Common myeloid progenitor, CD34-positive (primary cell): ENCODE data around the gene PHKB.
A peak's percentile ranks its signal among the peaks of the same experiment; 100 is the strongest.
"Not testable (repeated sequence)": the region's sequence is repeated elsewhere in the genome, so short reads cannot be mapped to it uniquely, and the experiment has no call there.

Experiments used
- CTCF ChIA-PET: fragments of 350-600 bp; sonication (Branson Sonifier 250); formaldehyde crosslinking; loops from one replicate; lab custom pipeline; 2021; ENCODE audit warnings: antibody characterized with exemption; lab: Charles Lee
- POLR2A ChIA-PET: fragments of 350-600 bp; sonication (Branson Sonifier 250); formaldehyde crosslinking; loops from one replicate; lab custom pipeline; 2021; ENCODE audit warnings: antibody characterized with exemption; lab: Charles Lee
- DNase-seq, 3 donors: peaks; one replicate each; pipeline versions ENCODE4 v3.0.0 to v3.0.0-alpha.2; 2013
- H3K27ac ChIP-seq, 2 experiments: 1 replicate in 1 of 2; 2 replicates in 1 of 2; pipeline ENCODE4 v1.7.0; 2013; ENCODE audit warnings: inconsistent platforms in 2 of 2, low read length in 2 of 2, mild to moderate bottlenecking in 2 of 2, low read depth in 1 of 2, moderate library complexity in 1 of 2; ENCODE audit not compliant: severe bottlenecking in 2 of 2, insufficient read depth in 1 of 2, poor library complexity in 1 of 2
- H3K27me3 ChIP-seq, 5 experiments: replicated peaks in 2 of 5; 1 replicate in 3 of 5; 2 replicates in 2 of 5; pipeline versions ENCODE4 v1.6.1 to v1.7.0; 2013; ENCODE audit warnings: low read length in 4 of 5, mild to moderate bottlenecking in 2 of 5, moderate library complexity in 2 of 5, inconsistent platforms in 1 of 5; ENCODE audit not compliant: insufficient read depth in 5 of 5, control insufficient read depth in 4 of 5
- H3K36me3 ChIP-seq, 4 experiments: 1 replicate in 2 of 4; 2 replicates in 2 of 4; pipeline versions ENCODE4 v1.6.1 to v1.7.0; 2013; ENCODE audit warnings: low read length in 3 of 4, control low read depth in 1 of 4, mild to moderate bottlenecking in 1 of 4; ENCODE audit not compliant: control insufficient read depth in 4 of 4, insufficient read depth in 4 of 4
- H3K4me1 ChIP-seq, 4 experiments: 1 replicate in 3 of 4; 2 replicates in 1 of 4; pipeline versions ENCODE4 v1.6.1 to v1.7.1; 2013; ENCODE audit warnings: low read length in 3 of 4, mild to moderate bottlenecking in 3 of 4, control low read depth in 1 of 4, inconsistent platforms in 1 of 4, moderate library complexity in 1 of 4; ENCODE audit not compliant: control insufficient read depth in 4 of 4, insufficient read depth in 4 of 4; ENCODE audit errors: control extremely low read depth in 1 of 4
- H3K4me3 ChIP-seq, 7 experiments: 1 replicate in 4 of 7; 2 replicates in 3 of 7; pipeline versions ENCODE4 v1.5.1 to v1.7.0; 2013; ENCODE audit warnings: mild to moderate bottlenecking in 7 of 7, low read length in 6 of 7, moderate library complexity in 6 of 7, inconsistent platforms in 2 of 7, low read depth in 2 of 7, control low read depth in 1 of 7; ENCODE audit not compliant: insufficient read depth in 4 of 7, control insufficient read depth in 1 of 7; ENCODE audit errors: extremely low read depth in 1 of 7
- H3K9me3 ChIP-seq, 5 experiments: 1 replicate in 4 of 5; 2 replicates in 1 of 5; pipeline versions ENCODE4 v1.6.1 to v1.7.1; 2013; ENCODE audit warnings: low read length in 4 of 5, mild to moderate bottlenecking in 2 of 5, inconsistent platforms in 1 of 5, low read depth in 1 of 5, moderate library complexity in 1 of 5; ENCODE audit not compliant: control insufficient read depth in 4 of 5, insufficient read depth in 2 of 5; ENCODE audit errors: control extremely low read depth in 1 of 5
- WGBS: methylation state at CpG from one replicate; pipeline ENCODE4 v1.1.5; 2013; ENCODE audit not compliant: insufficient coverage; 5-methylcytosine and 5-hydroxymethylcytosine counted together

The PHKB gene

GRCh38 chr16:47434274-47434673 lies 26.9 kb upstream of the PHKB start:
- POLR2A ChIA-PET, H3K27me3 ChIP-seq, H3K9me3 ChIP-seq, DNase-seq, H3K27ac ChIP-seq, H3K4me1 ChIP-seq, H3K4me3 ChIP-seq: not testable (repeated sequence)
- CTCF ChIA-PET: interaction anchor here (0.5 kb wide), 1 partner anchor 722 kb away, joined by 3 read pairs; no protein-coding TSS in a partner anchor
- 100% methylated on average over 1 of the region's 2 CpGs for WGBS
- H3K36me3 ChIP-seq: peaks cover 0 to 18% (median 6%) of the 10 kb centered on the region in 4 experiments

GRCh38 chr16:47440066-47440465 lies 21.1 kb upstream of the PHKB start:
- H3K36me3 ChIP-seq: peaks cover 0 to 17% (median 5%) of the 10 kb centered on the region in 4 experiments
- POLR2A ChIA-PET, H3K27me3 ChIP-seq, H3K9me3 ChIP-seq, H3K27ac ChIP-seq, H3K4me1 ChIP-seq, CTCF ChIA-PET, H3K4me3 ChIP-seq, DNase-seq: not testable (repeated sequence)
- 100% methylated on average over 1 of the region's 3 CpGs for WGBS

- POLR2A ChIA-PET: not testable (repeated sequence)
Measured at GRCh38 chr16:47442884-47443283, 18.2 kb upstream of the PHKB start.

GRCh38 chr16:47446431-47446830 lies 14.7 kb upstream of the PHKB start:
- no peak for DNase-seq
- ChIA-PET CTCF (no interaction called here), POLR2A (interaction anchor here (0.6 kb wide), 1 partner anchor 141 kb away, joined by 3 read pairs; no protein-coding TSS in a partner anchor)
- Histone ChIP-seq H3K36me3 (peaks cover 5 to 31% (median 15%) of the 10 kb centered on the region in 4 experiments), H3K27me3 (no peaks in the 10 kb centered on the region), H3K4me3 (no peak overlapping the region), H3K4me1 (no peaks in the 10 kb centered on the region), H3K9me3 (no peaks in the 10 kb centered on the region), H3K27ac (no peak overlapping the region)
- 87% methylated on average over 3 of the region's 3 CpGs for WGBS

More at GRCh38 chr16:47442884-47443283, 18.2 kb upstream of the PHKB start:
- H3K27ac ChIP-seq, H3K27me3 ChIP-seq, CTCF ChIA-PET, H3K4me3 ChIP-seq, H3K9me3 ChIP-seq, H3K4me1 ChIP-seq, DNase-seq: not testable (repeated sequence)
- peaks cover 0 to 15% (median 10%) of the 10 kb centered on the region in 4 experiments for H3K36me3 ChIP-seq

GRCh38 chr16:47448830-47449575 lies 12.1 kb upstream of the PHKB start:
- WGBS: no CpG with 5 or more reads among the region's 3 CpGs
- no peak overlapping the region for H3K4me3 ChIP-seq
- DNase-seq: no peak
- H3K9me3 ChIP-seq: no peaks in the 10 kb centered on the region
- ChIA-PET POLR2A (no interaction called here), CTCF (interaction anchor here (0.9 kb wide), 1 partner anchor 75 kb away, joined by 3 read pairs; no protein-coding TSS in a partner anchor)
- H3K27ac ChIP-seq: no peak overlapping the region
- H3K36me3 ChIP-seq: peaks cover 14 to 50% (median 24%) of the 10 kb centered on the region in 4 experiments
- no peaks in the 10 kb centered on the region for H3K4me1 ChIP-seq
- no peaks in the 10 kb centered on the region for H3K27me3 ChIP-seq

- 100% methylated on average over 1 of the region's 3 CpGs for WGBS
- Histone ChIP-seq H3K27ac (no peak overlapping the region), H3K9me3 (no peaks in the 10 kb centered on the region), H3K27me3 (no peaks in the 10 kb centered on the region), H3K36me3 (peaks cover 14 to 52% (median 24%) of the 10 kb centered on the region in 4 experiments), H3K4me1 (no peaks in the 10 kb centered on the region), H3K4me3 (no peak overlapping the region)
- ChIA-PET CTCF (interaction anchor here (0.7 to 0.9 kb wide), 2 partner anchors 14 to 76 kb away, joined by 3 read pairs; no protein-coding TSS in a partner anchor), POLR2A (no interaction called here)
- no peak for DNase-seq
Measured at GRCh38 chr16:47449788-47450187, 11.3 kb upstream of the PHKB start.

GRCh38 chr16:47458331-47458730 lies 2.8 kb upstream of the PHKB start:
- Histone ChIP-seq H3K36me3 (peaks cover 2 to 21% (median 14%) of the 10 kb centered on the region in 4 experiments), H3K27me3 (no peaks in the 10 kb centered on the region), H3K4me3 (no peak overlapping the region), H3K27ac (peak overlapping the region in 1 of 2 experiments; percentile 25), H3K4me1 (peaks cover 4 to 31% (median 21%) of the 10 kb centered on the region in 4 experiments), H3K9me3 (no peaks in the 10 kb centered on the region)
- ChIA-PET POLR2A (no interaction called here), CTCF (no interaction called here)
- DNase-seq: no peak
- WGBS: no CpG with 5 or more reads among the region's 2 CpGs
